Activated T-helper 2 cell treated with anti-CD3 and anti-CD28 coated beads, Interferon-gamma antibody, Interleukin-2, Interleukin-4, amounts not matched to agents 10 μg/mL and 5 μg/mL and 100 μg/mL, durations not matched to agents 14 hours and 24 hours and 36 hours (primary cell): ENCODE measurements around the gene APOL6. TPM values are rescaled to one million over a fixed set of nuclear protein-coding genes. Genes with fewer than 3 reads are reported as not detected.
"Not testable (repeated sequence)": the region's sequence is repeated elsewhere in the genome, so short reads cannot be mapped to it uniquely, and the experiment has no call there.

Experiments used
- DNase-seq: peaks from one replicate; pipeline ENCODE4 v3.0.0; 2021; ENCODE audit warnings: low spot score
- H3K27ac Mint-ChIP-seq: one replicate; pipeline ENCODE4 v1.8.0; 2021; ENCODE audit warnings: mixed read lengths
- H3K27me3 Mint-ChIP-seq: one replicate; pipeline ENCODE4 v1.8.0; 2021; ENCODE audit warnings: low read depth, mixed read lengths
- H3K36me3 Mint-ChIP-seq: one replicate; pipeline ENCODE4 v1.8.0; 2021; ENCODE audit warnings: low read depth, mixed read lengths
- H3K4me1 Mint-ChIP-seq: one replicate; pipeline ENCODE4 v1.8.0; 2021; ENCODE audit warnings: low read depth, mixed read lengths
- H3K4me3 Mint-ChIP-seq: one replicate; pipeline ENCODE4 v1.8.0; 2021; ENCODE audit warnings: low read depth, mild to moderate bottlenecking, moderate library complexity, mixed read lengths
- H3K9me3 Mint-ChIP-seq: one replicate; pipeline ENCODE4 v1.8.0; 2021; ENCODE audit warnings: mixed read lengths
- intact Hi-C: fragments of 100-400 bp; cut with micrococcal nuclease; formaldehyde crosslinking; loops from one replicate; pipeline ENCODE4 v1.15.1; 2023
- total RNA-seq: library from RNA; stranded (reverse); gene quantifications from 2 replicates; pipeline ENCODE4 v1.2.3, GENCODE V29; 2022

APOL6 gene
- total RNA-seq, 1 donor from 2014 or later: 21.9 TPM

DNA sequence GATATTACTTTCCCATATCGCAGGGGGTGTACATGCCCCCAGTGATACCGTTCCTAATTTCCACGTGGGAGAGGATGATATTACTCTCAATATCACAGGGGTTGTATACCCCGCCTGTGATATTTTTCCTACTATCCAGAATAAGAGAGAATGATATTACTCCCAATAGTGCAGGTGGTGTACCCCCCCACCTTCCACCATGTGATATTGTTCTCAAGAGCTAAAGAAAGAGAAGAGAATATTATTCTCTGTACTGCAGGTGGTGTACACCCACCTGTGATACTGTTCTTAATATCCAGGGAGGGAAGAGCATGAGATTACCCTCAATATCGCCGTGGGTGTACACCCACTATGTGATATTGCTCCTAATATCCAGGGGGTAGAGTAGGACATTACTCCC lies 51.6 kb downstream of the APOL6 start:
- H3K36me3 Mint-ChIP-seq, H3K27ac Mint-ChIP-seq, H3K4me1 Mint-ChIP-seq, H3K9me3 Mint-ChIP-seq, H3K4me3 Mint-ChIP-seq, H3K27me3 Mint-ChIP-seq, DNase-seq: not testable (repeated sequence)
- intact Hi-C loops: loop anchor here (5.0 kb wide), 1 partner anchor 73 kb away; no protein-coding TSS in a partner anchor

DNA sequence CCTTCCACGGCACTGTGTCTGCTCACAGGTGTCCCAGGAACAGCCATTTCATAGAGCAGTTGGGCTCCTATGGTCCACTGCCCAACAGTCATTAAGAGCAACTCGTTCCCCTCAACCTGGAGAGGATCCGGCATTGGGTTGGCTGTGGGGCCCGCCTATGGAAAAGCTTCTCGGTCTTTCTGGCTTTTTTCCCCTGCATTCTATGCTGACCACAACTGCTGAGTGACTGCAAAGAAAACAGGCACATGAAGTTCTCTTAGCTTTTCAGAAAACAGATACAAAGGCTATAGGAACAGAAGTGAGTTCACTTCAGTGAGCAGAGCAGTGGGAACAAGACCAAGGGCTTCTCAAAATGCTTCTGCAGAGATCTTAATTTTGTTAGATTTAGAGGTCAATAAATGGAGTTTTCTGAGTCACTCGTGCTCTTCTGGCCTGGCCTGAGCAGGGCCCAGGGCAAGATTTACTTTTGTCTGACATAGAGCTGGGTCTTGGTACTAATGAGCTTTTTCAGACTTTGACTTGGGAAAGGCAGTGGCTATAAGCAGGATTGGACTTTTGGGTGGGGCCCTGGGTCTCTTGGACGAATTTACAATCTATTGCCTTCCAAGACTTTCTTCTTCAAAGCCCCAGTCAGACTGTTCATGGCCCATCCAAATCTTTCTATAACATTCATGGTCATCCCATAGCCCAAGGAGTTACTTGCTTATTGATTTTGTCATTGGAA lies 55.8 kb downstream of the APOL6 start:
- Mint-ChIP-seq H3K36me3 (no peaks in the 10 kb centered on the region), H3K9me3 (no peaks in the 10 kb centered on the region), H3K27ac (no peak overlapping the region), H3K4me1 (no peaks in the 10 kb centered on the region), H3K27me3 (no peaks in the 10 kb centered on the region), H3K4me3 (no peak overlapping the region)
- intact Hi-C loops: no loop called here
- DNase-seq: no peak

DNA sequence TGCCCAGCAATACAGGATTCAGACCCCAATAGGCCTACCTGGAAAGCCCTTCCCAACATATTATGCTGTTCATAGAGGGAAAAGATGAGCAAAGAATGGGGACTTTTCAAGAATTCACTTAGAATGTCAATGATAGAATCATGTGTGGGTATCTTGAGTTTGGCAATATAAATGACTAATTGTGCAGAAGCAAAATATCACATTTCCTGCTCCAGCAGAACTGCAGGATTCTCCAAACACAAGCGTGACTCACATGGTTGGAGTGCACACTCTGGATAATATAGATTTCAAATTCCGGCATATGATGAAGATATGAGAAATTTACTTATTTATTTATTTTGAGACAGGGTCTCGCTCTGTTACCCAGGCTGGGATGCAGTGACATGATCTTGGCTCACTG lies 56.9 kb downstream of the APOL6 start:
- DNase-seq: no peak
- Mint-ChIP-seq H3K27me3 (peaks cover 3% of the 10 kb centered on the region), H3K4me3 (no peak overlapping the region), H3K27ac (no peak overlapping the region), H3K36me3 (no peaks in the 10 kb centered on the region), H3K9me3 (no peaks in the 10 kb centered on the region), H3K4me1 (no peaks in the 10 kb centered on the region)
- intact Hi-C loops: no loop called here

DNA sequence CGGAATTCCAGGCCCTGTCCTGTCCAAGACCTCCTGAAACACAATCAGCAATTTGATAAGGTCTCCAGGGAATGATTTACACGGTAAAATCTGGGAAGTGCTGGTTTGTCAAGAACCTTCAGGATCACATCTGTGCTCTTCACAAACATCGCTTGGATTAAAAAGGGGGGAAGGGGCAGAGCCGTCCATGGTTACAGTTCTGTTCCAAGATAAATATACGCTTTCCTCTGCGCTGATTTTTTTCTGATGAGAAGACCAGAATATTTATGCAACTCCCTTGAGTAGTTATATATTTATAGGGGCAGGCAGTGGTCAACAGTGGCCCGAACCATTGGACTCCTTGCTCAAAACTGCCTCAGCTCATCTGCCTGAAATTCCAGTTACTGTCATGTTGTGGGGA lies 60.2 kb downstream of the APOL6 start:
- no peak overlapping the region for H3K4me3 Mint-ChIP-seq
- intact Hi-C loops: no loop called here
- no peaks in the 10 kb centered on the region for H3K36me3 Mint-ChIP-seq
- peaks cover 3% of the 10 kb centered on the region for H3K27me3 Mint-ChIP-seq
- H3K4me1 Mint-ChIP-seq: no peaks in the 10 kb centered on the region
- peaks cover 4% of the 10 kb centered on the region for H3K9me3 Mint-ChIP-seq
- H3K27ac Mint-ChIP-seq: no peak overlapping the region
- DNase-seq: no peak

DNA sequence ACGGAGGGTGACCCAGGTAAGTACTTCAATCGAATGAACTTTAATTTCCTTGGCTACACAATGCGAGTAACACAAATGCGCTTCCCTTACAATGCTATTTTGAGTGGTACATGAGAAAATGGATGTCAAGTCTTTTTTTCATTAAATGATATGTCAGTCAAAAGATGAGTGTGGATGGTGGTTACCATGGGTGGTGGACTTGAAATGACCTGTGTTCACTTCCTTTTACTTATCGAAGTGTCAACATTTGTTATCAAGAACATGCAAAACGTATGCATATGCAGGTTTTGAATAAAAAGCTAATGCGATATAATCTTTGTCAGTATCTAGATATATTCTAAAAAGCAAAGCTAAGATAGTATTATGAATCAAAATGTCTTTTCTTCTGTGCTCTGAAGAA lies 60.7 kb downstream of the APOL6 start:
- Mint-ChIP-seq H3K27me3 (peaks cover 3% of the 10 kb centered on the region), H3K36me3 (no peaks in the 10 kb centered on the region), H3K4me3 (no peak overlapping the region), H3K4me1 (no peaks in the 10 kb centered on the region), H3K27ac (no peak overlapping the region), H3K9me3 (peaks cover 4% of the 10 kb centered on the region)
- intact Hi-C loops: no loop called here
- DNase-seq: no peak

DNA sequence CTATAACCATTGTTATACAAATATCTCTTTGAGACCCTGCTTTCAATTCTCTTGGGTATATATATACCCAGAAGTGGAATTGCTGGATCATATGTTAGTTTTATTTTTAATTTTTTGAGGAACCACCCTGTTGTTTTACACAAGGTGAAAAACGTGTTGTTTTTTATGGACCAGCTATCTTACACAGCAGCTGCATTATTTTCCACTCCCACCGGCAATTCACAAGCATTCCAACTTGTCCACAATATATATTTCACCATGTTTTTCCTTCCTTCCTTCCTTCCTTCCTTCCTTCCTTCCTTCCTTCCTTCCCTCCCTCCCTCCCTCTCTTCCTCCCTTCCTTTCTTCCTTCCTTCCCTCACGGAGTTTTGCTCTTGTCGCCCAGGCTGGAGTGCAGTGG lies 63.1 kb downstream of the APOL6 start:
- DNase-seq: no peak
- intact Hi-C loops: no loop called here

DNA sequence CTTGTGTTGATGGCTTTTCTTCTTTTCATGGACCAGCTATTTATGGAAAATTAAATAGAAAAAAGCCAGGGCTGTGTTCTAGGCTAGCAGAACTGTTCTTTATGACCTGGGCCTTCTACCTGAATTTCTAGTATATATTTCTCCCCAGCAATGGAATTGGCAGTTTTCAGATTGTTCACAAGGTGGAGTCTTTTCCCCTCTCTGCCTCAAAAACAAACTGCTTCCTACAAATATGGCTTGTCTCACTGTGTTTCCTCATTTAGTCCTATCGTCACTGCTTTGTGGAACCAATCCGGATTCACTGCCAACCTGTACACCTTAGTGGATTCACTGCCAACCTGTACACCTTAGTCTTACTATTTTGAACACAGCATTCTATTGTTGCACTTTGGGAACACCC lies 64.4 kb downstream of the APOL6 start:
- Mint-ChIP-seq H3K9me3 (peaks cover 4% of the 10 kb centered on the region), H3K4me1 (no peaks in the 10 kb centered on the region), H3K27me3 (peaks cover 3% of the 10 kb centered on the region), H3K36me3 (no peaks in the 10 kb centered on the region), H3K4me3 (no peak overlapping the region), H3K27ac (no peak overlapping the region)
- DNase-seq: no peak
- intact Hi-C loops: no loop called here

More for the DNA sequence above, 63.1 kb downstream of the APOL6 start:
- H3K36me3 Mint-ChIP-seq: no peaks in the 10 kb centered on the region
- no peak overlapping the region for H3K4me3 Mint-ChIP-seq
- peaks cover 3% of the 10 kb centered on the region for H3K27me3 Mint-ChIP-seq
- H3K27ac Mint-ChIP-seq: no peak overlapping the region
- no peaks in the 10 kb centered on the region for H3K4me1 Mint-ChIP-seq
- peaks cover 4% of the 10 kb centered on the region for H3K9me3 Mint-ChIP-seq

DNA sequence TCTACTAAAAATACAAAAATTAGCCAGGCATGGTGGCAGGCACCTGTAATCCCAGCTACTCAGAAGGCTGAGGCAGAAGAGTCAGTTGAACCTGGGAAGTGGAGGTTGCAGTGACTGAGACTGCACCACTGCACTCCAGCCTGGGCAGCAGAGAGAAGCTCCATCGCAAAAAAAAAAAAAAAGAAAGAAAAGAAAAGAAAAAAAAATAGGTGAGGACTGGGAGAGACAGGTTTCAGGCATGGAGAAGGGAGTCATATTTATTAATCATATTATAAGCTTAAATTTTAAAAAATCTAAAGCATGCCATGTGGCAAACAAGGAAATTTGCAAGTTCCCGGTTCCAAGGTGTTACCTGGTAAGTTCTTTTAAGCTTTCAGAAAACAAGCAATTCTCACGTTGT lies 69.3 kb downstream of the APOL6 start, which contains the start of gene APOL5:
Gene APOL5 (plus strand): TSS at position 301 of the 400 bp plus-strand sequence. CDS start 0 bp downstream, at position 301.
- H3K36me3 Mint-ChIP-seq: no peaks in the 10 kb centered on the region
- H3K4me3 Mint-ChIP-seq: no peak within 1 kb of the TSS
- intact Hi-C loops: no loop called here
- H3K9me3 Mint-ChIP-seq: peaks cover 3% of the 10 kb centered on the region
- H3K4me1 Mint-ChIP-seq: no peaks in the 10 kb centered on the region
- no peaks in the 10 kb centered on the region for H3K27me3 Mint-ChIP-seq
- no peak within 1 kb of the TSS for H3K27ac Mint-ChIP-seq
- DNase-seq: no peak

Other genes with a start within 250 kb of the APOL6 start
- 270 and 286 TPM in 2 replicates for gene MCM5, start 248.3 kb upstream of the APOL6 start, total RNA-seq
- gene RASD2, start 107.6 kb upstream of the APOL6 start, total RNA-seq: not detected in 2 replicates
- gene MB, start 31.1 kb upstream of the APOL6 start, total RNA-seq: 0.50 and 0.67 TPM in 2 replicates
- gene APOL5, start 69.4 kb downstream of the APOL6 start, total RNA-seq: not detected in 2 replicates